HG03575 (cell line): Measurements from ENCODE around the gene CA12.

ENCODE experiments used
- ATAC-seq: cut with Tn5 transposase; IDR thresholded peaks from one replicate; pipeline ENCODE4 v1.9.1; 2021; ENCODE audit not compliant: unreplicated experiment, insufficient number of reproducible peaks, low FRiP score; ENCODE audit errors: extremely low read depth

The CA12 gene

DNA sequence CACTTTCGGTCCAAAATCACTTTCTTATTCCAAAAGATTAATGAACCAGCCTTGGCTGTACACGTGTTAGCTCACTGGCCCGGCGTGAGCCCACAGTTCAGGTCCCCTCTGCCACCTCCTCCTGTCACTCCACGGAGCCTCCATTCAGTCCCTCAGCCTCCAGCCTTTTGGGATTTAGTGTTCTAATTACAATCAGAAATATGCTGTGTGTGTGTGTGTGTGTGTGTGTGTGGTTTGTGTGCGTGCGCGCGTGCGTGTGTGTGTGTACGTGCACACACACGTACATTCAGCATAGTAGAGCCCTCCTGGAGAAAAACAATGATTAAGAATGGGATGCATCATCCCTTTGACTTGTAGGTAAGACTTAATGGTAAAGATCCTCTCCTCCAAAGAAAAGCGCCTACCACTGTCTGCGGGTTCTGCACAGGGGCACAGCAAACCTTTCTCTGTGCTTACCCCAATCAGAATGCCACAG lies 801 bp downstream of the CA12 start:
- ATAC-seq, result no peak

DNA sequence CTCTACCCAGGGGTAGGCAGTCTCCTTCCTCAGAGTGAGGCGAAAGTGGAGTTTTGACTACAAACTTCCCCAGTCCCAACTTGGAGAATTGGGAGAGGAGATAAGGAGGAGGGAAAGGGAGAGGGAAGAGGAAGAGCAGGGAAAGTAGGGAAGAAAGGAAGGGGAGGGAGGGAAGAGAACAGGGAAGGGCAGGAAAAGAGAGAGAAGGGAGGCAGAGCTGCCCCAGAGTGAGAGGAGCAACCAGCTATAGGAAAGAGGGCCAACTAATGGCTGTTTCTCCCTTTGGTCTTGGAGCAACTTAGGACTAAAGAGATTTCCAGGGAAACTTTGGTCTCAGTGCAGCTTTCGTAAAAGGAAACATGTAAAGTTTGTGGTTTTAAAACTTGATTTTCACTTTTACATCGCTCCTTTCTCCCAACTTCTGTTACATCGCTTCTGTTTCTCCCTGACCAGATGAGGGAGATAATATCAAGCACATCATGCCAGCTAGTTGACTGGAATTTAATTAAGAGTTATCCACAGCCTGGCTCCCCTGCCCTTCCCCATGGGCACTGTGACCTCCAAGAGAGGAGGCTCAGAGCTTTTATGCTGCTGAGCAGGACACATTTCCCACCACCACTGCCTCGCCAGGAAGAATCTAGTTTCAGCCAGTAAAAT lies 1.4 kb downstream of the CA12 start:
- ATAC-seq, result no peak

DNA sequence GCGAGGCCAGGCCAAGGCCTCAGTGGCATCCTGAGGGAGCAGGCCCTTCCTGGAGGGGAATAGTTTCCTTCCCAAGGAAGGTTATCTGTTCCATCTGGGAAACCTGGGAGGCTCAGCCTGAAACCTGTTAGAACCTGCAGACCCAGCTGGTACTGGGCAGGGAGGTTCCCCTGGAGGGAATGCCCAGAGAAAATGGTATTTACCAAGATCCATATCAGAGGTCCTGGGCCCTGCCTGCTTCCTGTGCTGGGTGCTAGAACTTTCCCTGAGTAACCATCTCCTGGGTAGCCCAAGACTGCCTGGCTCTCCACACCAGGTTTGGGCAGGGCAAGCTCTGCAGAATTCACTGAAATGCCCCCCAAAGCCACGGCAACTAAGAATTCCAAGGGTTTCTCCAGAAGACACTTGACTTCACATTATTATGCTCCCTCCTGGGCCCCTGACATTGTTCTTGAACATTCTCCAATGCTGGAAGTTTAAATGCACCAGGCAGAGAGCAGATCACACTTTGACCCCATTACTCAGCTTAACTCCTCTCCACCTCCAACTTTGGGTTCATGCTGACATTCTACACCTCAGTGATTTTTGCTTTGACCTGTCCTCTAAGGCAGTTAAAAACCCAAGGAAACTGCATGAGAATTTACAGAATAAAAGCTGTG lies 2.0 kb downstream of the CA12 start:
- ATAC-seq, result no peak

DNA sequence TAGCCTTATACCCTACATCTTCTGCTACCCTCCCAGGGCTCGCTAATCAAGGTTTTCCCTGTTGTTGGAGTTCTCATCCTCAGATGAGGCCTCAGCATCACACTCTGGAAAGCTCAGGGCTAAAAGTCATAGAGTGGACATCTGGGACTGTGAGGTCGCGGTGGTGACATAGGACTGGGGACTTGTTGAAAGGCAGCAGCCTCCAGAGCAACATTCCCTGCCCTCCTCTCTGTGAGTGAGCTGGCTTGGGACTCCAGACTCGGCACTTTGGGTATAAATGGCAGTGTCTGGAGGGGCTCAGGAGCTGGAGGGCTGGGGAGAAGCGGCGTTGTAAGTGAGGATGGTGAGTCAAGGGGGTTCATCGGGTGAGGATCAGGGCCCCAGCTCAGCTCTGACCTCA lies 2.7 kb downstream of the CA12 start:
- no peak for ATAC-seq

DNA sequence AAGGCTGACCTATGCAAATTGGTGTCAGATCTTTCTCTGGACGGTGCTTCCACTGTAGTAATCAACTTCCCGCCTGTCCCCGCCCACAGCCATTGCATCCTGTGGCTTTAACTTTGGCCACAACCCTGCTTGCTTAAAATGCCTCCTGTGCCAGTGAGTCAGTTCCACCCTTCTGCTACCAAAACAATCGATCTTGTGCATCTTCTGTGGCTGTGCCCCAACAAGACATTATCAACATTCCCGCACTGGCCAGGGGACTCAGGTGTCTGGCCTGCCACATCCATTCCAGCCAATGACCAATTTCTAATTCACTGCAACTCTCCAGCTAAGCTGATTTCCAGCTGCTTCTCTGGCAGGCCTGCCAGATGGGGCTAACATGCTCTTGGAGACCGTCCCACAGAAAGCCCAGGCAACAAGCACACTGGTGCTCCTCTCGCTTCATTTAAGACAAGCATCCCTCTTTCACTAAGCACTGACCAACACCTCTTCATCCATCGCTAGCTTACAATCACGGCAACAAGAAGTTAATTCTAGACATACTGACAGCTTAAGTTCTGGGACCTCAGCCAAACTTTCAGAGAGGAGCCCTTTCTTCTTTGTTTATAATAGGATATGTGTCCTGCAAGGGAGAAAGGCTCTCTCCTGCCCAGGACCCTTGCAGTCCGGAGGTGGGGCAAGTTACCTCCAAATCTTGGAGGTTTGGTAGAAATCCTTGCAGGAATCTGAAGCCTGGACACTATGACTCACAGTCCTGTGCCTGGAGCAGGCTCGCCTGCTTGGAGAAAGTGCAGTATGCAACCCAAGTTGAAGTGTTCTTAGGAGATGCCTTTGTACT lies 6.7 kb downstream of the CA12 start:
- no peak for ATAC-seq

DNA sequence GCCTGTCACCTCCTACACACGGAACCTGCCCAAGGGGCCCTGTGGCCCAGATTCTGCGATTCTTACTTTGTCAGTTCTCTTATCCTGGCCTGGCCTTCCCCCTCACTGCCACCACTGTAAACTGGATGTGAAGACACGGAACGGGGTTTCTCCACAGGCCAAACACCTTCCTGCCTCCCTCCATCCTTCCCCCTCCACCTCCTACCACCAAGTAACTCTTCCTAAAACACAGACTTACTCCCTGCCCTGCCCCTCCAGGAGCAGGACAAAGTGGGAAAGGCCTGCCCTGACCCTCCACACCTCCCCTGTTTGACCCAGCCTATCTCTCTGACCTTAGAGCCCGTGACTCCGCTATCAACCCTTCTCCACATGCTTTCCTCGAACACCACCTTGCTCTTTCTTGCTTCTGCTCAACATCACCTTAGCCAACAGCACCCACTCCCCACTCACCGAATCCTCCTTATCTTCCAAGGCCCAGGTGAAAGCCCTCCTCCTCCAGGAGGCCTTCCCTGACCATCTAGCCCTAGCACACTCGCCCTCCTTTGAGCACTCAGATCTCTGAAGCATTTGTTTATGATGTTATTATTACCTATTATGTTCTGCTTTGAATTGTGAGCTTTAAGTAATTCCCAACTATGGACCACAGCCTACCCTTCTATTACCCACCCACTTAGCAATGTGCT lies 7.6 kb downstream of the CA12 start:
- ATAC-seq, result no peak

DNA sequence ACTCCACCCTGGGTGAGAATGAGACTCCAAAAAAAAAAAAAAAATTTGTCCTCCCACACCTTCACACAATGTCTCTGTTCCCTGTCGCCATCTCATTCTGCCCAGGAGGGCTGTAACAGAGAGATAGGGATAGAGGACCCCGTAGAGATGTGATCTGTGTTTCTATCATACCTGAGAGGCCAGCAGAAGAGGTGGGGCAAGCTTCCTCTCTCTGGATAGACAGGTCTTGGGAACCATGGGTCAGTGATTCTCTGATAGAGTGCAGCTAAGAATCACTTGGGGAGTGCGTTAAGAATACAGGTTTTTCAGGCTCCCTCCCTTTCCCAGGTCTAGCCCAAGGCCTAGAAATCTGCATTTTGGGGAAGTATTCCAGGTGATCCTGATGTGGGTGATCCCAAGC lies 8.3 kb downstream of the CA12 start:
- no peak for ATAC-seq

DNA sequence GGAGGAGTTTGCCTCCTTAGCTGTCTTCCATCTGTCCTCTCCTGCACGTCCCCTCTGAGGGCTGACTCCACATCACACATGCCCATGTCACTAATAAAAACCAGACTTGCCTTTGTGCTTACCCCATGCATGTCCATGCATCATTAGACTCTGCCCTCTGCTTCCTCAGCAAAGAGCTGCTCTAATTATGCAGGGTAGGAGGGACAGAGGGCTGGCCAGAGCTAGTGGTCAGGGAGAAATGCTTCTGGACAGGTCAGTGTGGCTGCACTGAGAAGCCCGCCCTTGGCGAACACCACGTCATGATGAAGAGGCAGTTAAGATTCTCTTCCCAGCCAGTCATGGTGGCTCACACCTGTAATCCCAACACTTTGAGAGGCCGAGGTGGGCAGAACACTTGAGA lies 8.9 kb downstream of the CA12 start:
- no peak for ATAC-seq

DNA sequence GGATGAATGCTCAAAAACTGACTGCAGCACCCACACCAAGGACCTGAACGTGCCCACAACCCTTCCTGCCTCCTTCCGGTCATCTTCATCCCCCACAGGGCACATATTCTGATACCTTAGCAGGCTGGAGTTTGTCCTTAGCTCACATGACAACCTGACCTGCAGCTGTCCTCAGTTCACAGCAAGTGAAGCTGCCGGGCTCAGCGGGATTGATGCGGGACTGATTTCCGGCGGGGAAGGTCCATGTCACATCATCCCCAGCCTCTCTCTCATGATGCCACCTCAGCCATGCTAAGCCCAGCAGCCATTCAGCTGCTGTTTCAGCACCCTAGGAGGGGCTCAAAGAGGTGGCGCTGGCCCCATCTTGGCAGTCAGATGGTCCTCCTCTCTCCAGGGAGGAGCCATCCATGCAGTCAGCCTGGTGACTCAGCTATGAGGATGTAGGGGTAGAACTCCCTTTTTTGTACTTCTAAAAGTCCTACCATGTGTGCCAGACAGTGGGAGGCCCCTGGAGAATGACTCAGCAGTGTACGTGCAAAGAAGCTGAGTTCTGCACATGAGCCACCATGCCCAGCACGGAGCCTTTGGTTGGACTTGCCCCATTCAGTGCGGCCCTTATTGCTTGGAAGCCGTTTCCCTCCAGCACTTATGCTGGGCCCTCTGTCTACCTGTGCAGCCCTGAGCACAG lies 9.5 kb downstream of the CA12 start:
- ATAC-seq, result no peak

DNA sequence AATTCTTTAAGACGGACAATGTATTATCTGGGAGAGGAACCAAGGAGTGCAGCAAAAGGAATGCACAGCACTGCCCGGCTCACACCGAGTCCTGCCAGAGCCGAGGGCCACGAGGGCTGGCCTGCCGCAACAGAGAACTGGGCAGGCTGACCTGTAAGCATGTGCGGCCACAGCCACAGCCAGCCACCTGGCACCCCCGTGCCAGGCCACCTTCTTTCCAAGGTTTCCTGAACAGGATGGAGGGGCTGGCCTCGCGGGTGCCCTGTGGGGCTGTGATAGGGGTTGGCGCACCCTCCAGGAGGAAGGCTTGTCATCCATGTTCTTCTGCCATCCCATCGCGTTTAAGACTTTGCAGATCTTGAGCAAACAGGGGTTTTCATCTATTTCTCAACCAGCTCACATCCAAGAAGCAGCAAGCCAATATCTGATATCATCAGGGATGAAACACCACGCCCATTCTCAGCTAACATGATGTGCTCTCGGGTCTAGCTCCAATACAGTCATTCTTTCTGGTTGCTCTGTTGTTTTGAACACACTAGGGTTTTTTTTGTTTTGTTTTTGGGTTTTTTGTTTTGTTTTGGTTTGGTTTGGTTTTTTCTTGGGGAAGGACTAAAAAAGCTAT lies 10.2 kb downstream of the CA12 start:
- ATAC-seq, result no peak

DNA sequence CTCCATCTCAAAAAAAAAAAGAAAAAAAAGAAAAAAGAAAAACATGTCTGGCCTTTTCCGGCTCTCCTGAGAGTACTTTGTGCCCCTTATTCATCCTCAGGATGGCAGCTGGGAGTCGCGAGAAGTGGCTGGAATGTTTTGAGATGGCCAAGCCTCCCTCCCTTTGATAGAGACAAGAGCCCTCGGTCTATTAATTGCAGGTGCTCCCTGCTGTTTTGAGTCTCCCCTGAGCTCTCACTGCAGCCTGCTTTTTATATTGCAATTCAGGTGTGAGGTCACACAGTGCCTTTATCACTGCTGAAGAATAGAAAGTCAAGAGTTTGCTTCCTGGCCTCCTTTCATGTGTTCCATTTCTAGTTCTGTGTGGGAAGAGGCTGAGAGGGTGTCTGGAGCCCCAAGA lies 10.9 kb downstream of the CA12 start:
- ATAC-seq, result no peak

DNA sequence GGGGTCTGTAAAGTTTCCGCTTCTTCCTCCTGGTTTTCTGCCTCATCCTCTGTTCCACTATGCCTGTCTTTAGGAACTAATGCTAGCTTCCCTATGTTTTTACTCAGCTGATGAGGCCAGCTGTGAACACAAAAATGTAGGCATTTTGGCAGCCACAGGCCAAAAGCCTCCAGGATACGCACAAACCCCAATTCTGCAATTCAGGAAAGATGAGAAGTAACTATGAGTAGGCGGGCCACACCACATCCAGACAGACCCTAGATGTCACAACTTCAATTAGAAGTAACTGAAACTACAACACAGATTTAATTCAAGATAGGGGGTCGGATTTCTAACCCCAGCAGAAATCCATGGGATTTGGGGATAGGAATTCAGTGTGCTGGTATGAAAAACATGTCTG lies 11.9 kb downstream of the CA12 start:
- no peak for ATAC-seq

DNA sequence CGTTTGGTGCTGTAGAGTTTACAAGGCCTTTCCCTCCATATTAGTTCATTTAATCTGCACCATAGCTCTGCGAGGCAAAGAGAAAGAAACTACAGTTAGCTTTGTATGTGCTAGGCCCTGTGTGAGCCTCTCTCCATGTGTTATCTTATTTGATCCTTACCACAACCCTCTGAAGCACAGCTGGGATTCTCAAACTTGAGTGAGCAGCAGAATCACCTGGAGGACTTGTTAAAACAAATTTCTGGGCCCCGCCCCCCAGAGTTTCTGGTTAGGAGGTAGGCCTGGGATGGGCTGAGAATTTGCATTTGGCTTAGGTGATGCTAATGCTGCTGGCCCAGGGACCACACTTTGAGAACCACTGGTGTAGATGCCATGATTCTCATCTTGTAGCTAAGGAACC lies 12.3 kb downstream of the CA12 start:
- no peak for ATAC-seq

DNA sequence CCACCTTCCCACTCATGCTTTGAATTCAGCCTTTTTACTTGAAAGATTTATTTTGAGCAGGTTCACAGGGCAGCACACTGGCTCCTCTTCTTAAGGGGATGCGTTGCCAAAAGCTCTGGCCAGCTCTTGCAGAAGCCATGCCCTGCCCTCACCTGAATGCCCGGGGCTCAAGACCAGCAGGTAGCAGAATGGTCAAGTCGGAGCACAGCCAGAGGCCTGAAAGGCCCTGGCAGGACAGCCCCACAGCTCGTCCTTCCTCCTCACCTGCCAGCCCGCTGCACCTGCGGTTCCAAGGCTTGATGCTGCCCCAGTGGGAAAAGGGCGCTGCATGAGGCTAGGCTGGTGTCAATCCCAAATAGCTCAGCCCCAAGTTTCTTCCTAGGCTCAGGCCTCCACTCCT lies 13.1 kb downstream of the CA12 start:
- no peak for ATAC-seq

DNA sequence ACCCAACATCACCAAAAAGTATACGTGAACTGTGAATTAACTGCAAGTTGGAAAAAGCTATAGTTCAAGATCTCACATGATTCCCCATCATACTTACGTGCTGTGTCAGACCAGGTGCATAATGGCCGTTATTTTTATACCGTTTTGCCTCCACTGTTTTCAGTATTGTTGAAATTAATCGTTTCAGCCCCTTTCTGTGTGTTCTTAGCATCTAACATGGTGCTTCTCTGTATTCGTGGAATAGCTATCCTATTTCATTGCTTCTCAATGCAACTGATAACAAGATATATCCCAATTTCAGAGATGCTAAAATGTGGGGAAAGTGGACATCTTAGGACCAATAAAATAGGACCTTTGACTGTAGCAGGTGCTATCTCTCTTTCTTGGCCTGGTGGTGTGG lies 13.7 kb downstream of the CA12 start:
- no peak for ATAC-seq

DNA sequence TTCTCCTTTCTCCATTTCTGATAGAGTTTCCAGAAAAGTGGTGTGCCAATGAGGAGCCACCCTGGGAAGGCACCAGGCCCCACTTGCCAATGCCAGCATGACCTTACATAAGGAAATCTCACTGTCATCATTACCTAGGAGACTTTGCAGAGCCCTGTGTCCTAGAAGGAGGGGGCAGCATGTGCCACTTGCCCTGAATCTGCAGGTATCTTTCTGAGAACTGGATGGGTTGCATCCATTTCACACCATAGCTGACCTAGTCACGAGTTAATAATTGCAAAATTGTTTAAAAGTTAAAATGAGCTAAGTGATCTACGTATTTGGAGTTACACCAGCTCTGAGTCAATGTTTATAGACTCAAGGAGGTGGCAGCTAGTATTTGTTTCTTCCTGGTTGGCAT lies 14.3 kb downstream of the CA12 start:
- no peak for ATAC-seq

DNA sequence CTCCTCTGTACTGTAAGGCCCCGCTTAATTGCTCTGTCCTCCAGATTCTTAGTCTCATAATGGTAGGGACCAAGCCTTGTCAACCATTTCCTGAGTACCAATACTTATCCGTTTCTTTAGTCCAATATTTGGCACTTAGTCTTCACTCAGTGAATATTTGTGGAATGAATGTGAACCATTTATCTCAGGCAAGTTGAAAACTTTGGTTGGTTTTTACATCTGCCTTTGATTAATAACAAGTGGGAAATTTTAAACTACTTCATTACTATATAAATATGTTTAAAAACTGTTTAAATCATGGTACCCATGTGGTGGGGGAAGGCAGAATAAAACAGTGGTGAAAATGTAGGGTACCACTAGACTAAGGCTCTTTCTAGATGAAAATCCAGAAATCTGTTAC lies 15.2 kb downstream of the CA12 start:
- no peak for ATAC-seq

DNA sequence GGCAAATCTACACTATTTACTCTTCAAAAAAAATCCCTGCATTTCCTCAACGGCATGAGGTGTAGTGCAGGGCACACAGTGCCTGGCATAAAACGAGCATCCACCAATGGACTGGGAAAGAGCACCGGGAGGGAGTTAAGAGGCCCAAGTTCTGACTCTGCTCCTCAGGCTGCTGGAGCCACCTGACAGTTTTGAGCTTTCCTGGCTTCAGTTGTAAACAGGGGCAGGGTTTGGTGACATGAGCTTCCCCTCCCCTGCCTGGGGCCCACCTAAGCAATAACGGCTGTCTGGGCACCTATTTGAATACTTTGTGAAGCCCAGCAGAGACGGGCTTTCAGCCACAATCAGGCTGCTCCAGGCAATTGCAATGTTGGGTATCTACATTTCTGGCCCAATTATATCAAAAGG lies 16.4 kb downstream of the CA12 start:
- ATAC-seq, result no peak
